ENCODE results near the gene NT5E.
"Not testable (repeated sequence)": the region's sequence is repeated elsewhere in the genome, so short reads cannot be mapped to it uniquely, and the experiment has no call there.

Gene NT5E

DNA sequence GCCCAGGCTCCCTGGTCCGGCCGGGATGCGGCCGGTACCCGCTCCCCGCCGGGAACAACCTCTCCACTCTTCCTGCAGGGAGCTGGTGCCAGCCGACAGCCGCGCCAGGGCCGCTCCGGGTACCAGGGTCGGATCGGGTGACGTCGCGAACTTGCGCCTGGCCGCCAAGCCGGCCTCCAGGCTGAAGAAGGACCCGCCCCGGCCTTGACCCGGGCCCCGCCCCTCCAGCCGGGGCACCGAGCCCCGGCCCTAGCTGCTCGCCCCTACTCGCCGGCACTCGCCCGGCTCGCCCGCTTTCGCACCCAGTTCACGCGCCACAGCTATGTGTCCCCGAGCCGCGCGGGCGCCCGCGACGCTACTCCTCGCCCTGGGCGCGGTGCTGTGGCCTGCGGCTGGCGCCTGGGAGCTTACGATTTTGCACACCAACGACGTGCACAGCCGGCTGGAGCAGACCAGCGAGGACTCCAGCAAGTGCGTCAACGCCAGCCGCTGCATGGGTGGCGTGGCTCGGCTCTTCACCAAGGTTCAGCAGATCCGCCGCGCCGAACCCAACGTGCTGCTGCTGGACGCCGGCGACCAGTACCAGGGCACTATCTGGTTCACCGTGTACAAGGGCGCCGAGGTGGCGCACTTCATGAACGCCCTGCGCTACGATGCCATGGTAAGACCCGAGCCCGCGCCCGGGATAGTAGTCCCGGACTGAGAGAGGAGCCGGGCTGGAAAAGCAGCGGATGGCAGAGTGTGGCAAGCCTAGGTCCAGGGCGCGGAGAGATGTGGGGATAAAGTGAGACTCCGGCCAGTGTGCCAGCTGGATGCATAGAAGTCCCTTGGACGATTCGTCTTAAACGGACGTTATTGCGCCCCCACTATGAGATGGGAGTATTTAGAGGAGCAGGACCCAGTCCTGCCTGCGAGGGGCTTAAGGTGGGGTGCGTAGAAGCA, at the start of gene NT5E:
NT5E (plus strand) TSS at position 266 of the 942 bp plus-strand sequence; CDS start at position 323, 57 bp downstream.
- peak; percentile 7 for DNase-seq (ENCODE audit: low spot score)

GRCh38 chr6:85400331-85400730, 49.6 kb upstream of the NT5E start:
- DNase-seq (ENCODE audit: low spot score) = no peak

GRCh38 chr6:85401186-85402021, 48.5 kb upstream of the NT5E start:
- no peak for DNase-seq (ENCODE audit: low spot score)

GRCh38 chr6:85402071-85402470, 47.8 kb upstream of the NT5E start:
- DNase-seq (ENCODE audit: low spot score) = no peak

DNA sequence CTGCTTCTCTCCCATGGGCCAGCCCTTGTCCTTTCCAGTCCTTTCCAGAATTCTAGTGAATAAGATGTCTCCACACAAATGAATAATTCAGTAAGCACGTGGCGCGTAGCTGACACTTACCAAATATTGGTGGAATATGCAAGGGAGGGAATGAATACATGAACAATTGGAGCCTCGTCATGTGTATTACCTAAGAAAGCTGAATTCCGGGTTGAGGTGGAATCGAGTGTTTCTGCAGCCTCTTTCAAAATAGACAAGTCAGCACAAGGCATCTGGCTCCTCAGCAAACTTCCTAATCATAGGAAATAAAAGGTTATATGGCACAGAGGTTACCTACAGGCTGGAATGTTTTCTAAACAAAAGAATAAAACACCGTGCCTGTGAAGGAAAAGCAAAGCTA, 47.0 kb upstream of the NT5E start:
- DNase-seq (ENCODE audit: low spot score) = no peak

DNA sequence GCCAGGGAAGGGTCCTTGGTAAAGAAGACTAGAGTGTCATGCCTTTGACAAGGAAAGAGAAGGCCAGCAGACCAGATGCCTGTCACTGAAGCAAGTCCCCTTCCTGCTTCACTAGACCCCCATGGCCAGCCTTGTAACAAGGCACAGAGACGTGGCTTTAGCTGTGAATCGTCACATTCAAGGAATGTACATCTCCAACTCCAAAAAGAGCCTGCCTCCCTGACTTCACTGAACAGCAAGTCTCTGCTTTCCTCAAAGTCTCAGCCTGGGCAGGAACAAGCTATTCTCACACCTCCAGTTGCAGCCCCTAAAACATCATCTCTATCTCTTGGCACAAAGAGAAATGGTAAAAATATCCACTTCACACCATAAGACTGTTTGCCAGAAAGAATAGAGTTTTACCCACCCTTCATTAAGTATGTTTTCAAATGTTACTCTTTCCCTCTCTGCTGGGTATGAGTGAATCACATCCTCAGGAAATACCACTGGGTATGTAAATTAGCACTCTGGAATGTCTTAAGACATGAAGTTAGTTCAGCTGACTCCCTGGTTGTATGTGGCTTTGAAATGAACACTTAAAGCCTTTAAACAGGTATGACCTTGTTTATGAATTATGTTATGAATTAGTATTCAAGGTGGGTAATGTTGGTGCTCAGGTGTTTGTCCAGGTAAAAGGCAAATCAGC, 46.4 kb upstream of the NT5E start:
- no peak for DNase-seq (ENCODE audit: low spot score)

DNA sequence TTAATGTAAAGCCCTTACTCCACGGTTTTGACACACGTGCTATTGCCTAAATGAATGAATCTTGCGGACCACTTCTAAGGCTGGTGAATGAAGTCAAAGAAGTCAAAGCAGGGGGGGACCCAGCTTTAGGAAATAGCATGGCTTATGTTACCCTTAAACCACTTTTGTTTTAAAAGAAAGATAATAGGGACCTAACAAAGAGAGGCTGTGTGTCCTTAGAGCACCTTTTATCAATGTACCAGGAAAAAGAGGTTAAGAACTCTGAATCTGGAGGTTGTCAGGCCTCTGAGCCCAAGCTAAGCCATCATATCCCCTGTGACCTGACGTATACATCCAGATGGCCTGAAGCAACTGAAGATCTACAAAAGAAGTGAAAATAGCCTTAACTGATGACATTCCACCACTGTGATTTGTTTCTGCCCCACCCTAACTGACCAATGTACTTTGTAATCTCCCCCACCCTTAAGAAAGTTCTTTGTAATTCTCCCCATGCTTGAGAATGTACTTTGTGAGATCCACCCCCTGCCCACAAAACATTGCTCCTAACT, 45.8 kb upstream of the NT5E start:
- DNase-seq (ENCODE audit: low spot score) = not testable (repeated sequence)

- no peak for DNase-seq (ENCODE audit: low spot score)
Observed at GRCh38 chr6:85404564-85405174, 45.2 kb upstream of the NT5E start.

- no peak for DNase-seq (ENCODE audit: low spot score)
Observed at GRCh38 chr6:85405175-85405852, 44.6 kb upstream of the NT5E start.

GRCh38 chr6:85405853-85406198, 44.1 kb upstream of the NT5E start:
- no peak for DNase-seq (ENCODE audit: low spot score)

DNA sequence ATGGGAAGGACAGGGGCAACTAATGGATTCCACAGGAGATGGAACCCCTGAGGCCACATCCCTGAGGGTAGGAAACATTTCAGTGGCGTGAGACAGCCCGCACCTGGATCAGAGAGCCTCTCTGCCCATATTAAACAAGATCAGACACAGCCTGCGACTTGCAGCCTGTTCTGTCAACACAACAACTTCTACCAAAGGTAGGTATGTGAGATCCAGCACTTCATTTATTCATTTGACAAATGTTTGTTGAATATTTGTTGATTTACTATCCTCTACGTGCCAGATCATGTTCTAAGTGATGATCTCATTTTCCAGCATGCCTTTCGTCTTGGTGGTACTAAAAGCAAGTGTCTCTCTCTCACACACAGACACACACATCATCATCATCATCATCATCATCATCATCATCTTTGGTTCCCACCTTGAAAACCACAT, 43.2 kb upstream of the NT5E start:
- DNase-seq (ENCODE audit: low spot score) = no peak

GRCh38 chr6:85408039-85408438, 41.8 kb upstream of the NT5E start:
- DNase-seq (ENCODE audit: low spot score) = no peak

GRCh38 chr6:85412911-85413430, 36.9 kb upstream of the NT5E start:
- DNase-seq (ENCODE audit: low spot score) = no peak

GRCh38 chr6:85416049-85416448, 33.8 kb upstream of the NT5E start:
- DNase-seq (ENCODE audit: low spot score) = no peak

- DNase-seq (ENCODE audit: low spot score) = no peak
Observed at GRCh38 chr6:85416766-85417165, 33.1 kb upstream of the NT5E start.

GRCh38 chr6:85417336-85417735, 32.5 kb upstream of the NT5E start:
- DNase-seq (ENCODE audit: low spot score) = no peak

DNA sequence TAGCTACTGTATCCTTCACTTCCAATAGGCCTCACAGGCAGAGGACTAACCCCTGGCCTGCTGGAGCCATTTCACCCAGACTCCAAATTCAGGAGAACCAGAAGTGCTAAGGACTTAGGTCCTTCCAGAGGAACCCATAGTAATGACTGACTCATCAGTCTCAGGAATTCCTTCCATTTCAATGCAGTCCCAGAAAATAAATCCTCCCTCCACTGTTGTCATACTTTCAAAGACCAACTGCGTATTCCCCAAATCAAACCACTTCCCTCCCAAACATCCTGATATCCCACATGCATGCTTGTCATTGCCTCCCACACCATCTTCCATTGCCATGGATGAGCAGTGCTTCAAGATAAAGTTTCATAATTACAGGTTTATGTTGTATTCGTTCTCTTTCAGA, 31.8 kb upstream of the NT5E start:
- no peak for DNase-seq (ENCODE audit: low spot score)

DNA sequence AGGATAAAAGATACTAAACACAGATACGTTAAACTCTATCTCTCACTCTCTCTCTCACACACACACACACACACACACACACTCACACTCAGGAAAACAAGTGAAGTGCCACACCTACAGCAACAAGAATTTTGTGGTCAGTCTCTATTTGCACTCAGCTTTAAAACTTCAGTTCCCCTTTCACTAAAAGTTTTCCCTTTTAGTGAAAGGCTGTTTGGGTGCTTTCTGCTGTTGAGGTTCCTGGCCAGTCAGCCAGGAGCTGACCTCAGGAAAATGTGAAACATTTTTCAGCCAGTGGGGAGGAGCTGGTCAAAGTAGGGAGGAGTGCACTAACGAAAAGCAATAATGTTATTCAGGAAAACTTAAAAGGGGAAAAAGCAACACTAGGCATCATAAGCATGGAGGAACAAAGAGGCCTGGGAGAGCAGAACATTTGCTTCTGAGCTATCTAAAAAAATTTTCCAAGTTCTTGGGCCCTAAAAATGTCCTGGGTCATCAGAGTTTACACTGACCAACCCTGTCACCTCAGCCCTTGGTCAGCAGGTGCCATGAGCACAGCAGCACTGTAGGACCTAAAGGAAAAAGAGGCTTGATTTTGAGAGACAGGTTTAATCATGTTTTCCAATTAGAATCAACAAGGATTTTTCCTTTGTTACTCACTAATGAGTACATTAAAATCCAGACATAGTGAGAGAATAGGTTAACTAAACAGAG, 30.7 kb upstream of the NT5E start:
- no peak for DNase-seq (ENCODE audit: low spot score)

DNA sequence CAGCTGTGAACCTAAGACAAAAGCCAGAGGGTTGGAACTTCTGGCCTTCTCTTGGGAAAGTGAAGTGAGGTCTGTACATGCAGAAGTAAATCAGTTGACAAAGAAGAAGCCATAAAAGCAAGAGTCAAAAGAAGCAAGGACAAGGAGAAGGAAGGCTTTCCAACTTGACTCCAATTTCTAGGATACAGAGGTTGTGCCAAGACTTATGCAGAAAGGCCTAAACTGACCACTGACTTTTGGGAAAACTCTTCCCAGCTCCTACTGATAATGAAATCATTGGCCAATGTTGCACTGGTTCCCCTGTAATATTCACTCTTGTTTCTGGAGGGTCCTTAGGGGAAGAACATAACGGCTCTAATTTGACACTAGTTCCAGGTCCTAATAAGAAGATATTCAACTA, 29.3 kb upstream of the NT5E start:
- no peak for DNase-seq (ENCODE audit: low spot score)

- no peak for DNase-seq (ENCODE audit: low spot score)
Observed at GRCh38 chr6:85421181-85421580, 28.7 kb upstream of the NT5E start.

All from CD4-positive, alpha-beta T cell treated with Interleukin-15 for 4 hours (primary cell).